Glomerular endothelial cell (primary cell): Measurements from ENCODE around the gene DVL1. TPM values are rescaled to one million over a fixed set of nuclear protein-coding genes. Genes with fewer than 3 reads are reported as not detected.
"Not testable (repeated sequence)": the region's sequence is repeated elsewhere in the genome, so short reads cannot be mapped to it uniquely, and the experiment has no call there.

Source experiments
- DNase-seq: peaks from one replicate; pipeline ENCODE4 v3.0.0-alpha.2; 2011; ENCODE audit warnings: low read depth, low spot score; ENCODE audit errors: extremely low read depth
- total RNA-seq: library from RNA; depleted of rRNA; stranded (reverse); fragments of >200 nt; gene quantifications from 2 replicates; pipeline ENCODE4 v1.2.3, GENCODE V29; 2015

The DVL1 gene
- total RNA-seq, 1 donor from 2014 or later = 56.5 TPM

GRCh38 chr1:1328254-1328653, 21.0 kb downstream of the DVL1 start:
- no peak for DNase-seq

GRCh38 chr1:1327291-1327690, 21.9 kb downstream of the DVL1 start:
- DNase-seq = no peak

GRCh38 chr1:1326075-1326605, 23.1 kb downstream of the DVL1 start:
- DNase-seq = no peak

GRCh38 chr1:1325288-1326074, 23.7 kb downstream of the DVL1 start:
- no peak for DNase-seq

GRCh38 chr1:1324524-1325287, 24.5 kb downstream of the DVL1 start, which contains the start of the genes CPTP and INTS11:
Gene CPTP, plus strand, starts transcription at chr1:1324802. Its CDS starts 2,109 bp downstream, at chr1:1326911.
Gene INTS11, minus strand, starts transcription at chr1:1324660. Its CDS starts 52 bp downstream, at chr1:1324608.
- no peak for DNase-seq

- no peak for DNase-seq
These were observed 25.1 kb downstream of the DVL1 start for GRCh38 chr1:1324084-1324523.

- DNase-seq = no peak
These were observed 26.3 kb downstream of the DVL1 start for GRCh38 chr1:1322952-1323351.

GRCh38 chr1:1322418-1322817, 26.8 kb downstream of the DVL1 start:
- no peak for DNase-seq

- no peak for DNase-seq
These were observed 27.7 kb downstream of the DVL1 start for GRCh38 chr1:1321477-1321876.

GRCh38 chr1:1320666-1321448, 28.4 kb downstream of the DVL1 start:
- no peak for DNase-seq

GRCh38 chr1:1319646-1319941, 29.6 kb downstream of the DVL1 start:
- DNase-seq = no peak

GRCh38 chr1:1318777-1319645, 30.2 kb downstream of the DVL1 start:
- DNase-seq = no peak

- no peak for DNase-seq
These were observed 31.0 kb downstream of the DVL1 start for GRCh38 chr1:1318131-1318652.

GRCh38 chr1:1317420-1317819, 31.8 kb downstream of the DVL1 start:
- DNase-seq = no peak

- DNase-seq = not testable (repeated sequence)
These were observed 33.0 kb downstream of the DVL1 start for GRCh38 chr1:1316199-1316598.

GRCh38 chr1:1315435-1315954, 33.7 kb downstream of the DVL1 start:
- no peak for DNase-seq

- no peak for DNase-seq
These were observed 34.4 kb downstream of the DVL1 start for GRCh38 chr1:1314678-1315335.

GRCh38 chr1:1314237-1314586, 35.0 kb downstream of the DVL1 start:
- no peak for DNase-seq
